Endothelial cell (in vitro differentiated cells): ENCODE measurements around the gene SETD2. TPM values are rescaled to one million over a fixed set of nuclear protein-coding genes. Genes with fewer than 3 reads are reported as not detected.

Source experiments
- DNase-seq: peaks from one replicate; pipeline ENCODE4 v3.0.0; 2021; ENCODE audit warnings: low spot score
- H3K27ac Mint-ChIP-seq: one replicate; pipeline ENCODE4 v1.8.0; 2021; ENCODE audit warnings: mixed read lengths, inconsistent platforms; ENCODE audit not compliant: unreplicated experiment
- H3K27me3 Mint-ChIP-seq: one replicate; pipeline ENCODE4 v1.8.0; 2021; ENCODE audit warnings: mild to moderate bottlenecking, moderate library complexity, mixed read lengths, inconsistent platforms; ENCODE audit not compliant: unreplicated experiment
- H3K36me3 Mint-ChIP-seq: one replicate; pipeline ENCODE4 v1.8.0; 2021; ENCODE audit warnings: mild to moderate bottlenecking, low read depth, mixed read lengths, inconsistent platforms; ENCODE audit not compliant: unreplicated experiment
- H3K4me1 Mint-ChIP-seq: one replicate; pipeline ENCODE4 v1.8.0; 2021; ENCODE audit warnings: mild to moderate bottlenecking, mixed read lengths, inconsistent platforms; ENCODE audit not compliant: unreplicated experiment
- H3K4me3 Mint-ChIP-seq: one replicate; pipeline ENCODE4 v1.8.0; 2021; ENCODE audit warnings: mild to moderate bottlenecking, mixed read lengths, inconsistent platforms; ENCODE audit not compliant: unreplicated experiment
- H3K9me3 Mint-ChIP-seq: one replicate; pipeline ENCODE4 v1.8.0; 2021; ENCODE audit warnings: mixed read lengths, inconsistent platforms; ENCODE audit not compliant: unreplicated experiment
- total RNA-seq: library from RNA; stranded (reverse); fragmentation: NEBNext Ultra II Directional; extraction: Animal tissue kit (Norgen Biotek cat#: 25700); gene quantifications from one replicate; pipeline ENCODE4 v1.2.1, GENCODE V29; 2021; ENCODE audit not compliant: unreplicated experiment
- TF ChIP-seq, protein P1 (sequence below): fragments of 200-600 bp; sonication (generic); IDR thresholded peaks from one replicate; pipeline ENCODE4 v1.5.0; 2021; ENCODE audit warnings: antibody characterized with exemption; ENCODE audit not compliant: unreplicated experiment

Gene SETD2
- total RNA-seq, 1 donor from 2014 or later: 51.4 TPM

DNA sequence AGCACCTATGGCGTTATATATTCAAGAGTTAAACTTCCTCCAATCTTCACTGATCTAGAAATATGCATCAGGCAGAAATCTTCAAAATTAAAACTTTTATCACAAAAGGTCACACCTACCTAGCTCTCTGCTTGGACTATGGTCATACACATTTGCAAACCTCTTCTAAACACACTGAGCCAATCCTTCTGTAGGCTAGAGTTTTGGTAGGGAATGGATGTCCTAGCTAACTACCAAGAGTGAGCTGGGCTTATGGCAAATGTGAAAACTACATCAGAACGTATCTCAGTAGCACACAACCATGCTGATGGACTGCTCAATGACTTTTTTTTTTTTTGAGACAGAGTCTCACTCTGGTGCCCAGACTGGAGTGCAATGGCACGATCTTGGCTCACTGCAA, 29.6 kb downstream of the SETD2 start:
- TF ChIP-seq, protein P1, sequence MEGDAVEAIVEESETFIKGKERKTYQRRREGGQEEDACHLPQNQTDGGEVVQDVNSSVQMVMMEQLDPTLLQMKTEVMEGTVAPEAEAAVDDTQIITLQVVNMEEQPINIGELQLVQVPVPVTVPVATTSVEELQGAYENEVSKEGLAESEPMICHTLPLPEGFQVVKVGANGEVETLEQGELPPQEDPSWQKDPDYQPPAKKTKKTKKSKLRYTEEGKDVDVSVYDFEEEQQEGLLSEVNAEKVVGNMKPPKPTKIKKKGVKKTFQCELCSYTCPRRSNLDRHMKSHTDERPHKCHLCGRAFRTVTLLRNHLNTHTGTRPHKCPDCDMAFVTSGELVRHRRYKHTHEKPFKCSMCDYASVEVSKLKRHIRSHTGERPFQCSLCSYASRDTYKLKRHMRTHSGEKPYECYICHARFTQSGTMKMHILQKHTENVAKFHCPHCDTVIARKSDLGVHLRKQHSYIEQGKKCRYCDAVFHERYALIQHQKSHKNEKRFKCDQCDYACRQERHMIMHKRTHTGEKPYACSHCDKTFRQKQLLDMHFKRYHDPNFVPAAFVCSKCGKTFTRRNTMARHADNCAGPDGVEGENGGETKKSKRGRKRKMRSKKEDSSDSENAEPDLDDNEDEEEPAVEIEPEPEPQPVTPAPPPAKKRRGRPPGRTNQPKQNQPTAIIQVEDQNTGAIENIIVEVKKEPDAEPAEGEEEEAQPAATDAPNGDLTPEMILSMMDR: no peak
- Mint-ChIP-seq H3K27me3 (peaks cover 3% of the 10 kb centered on the region), H3K4me3 (no peak overlapping the region), H3K27ac (no peak overlapping the region), H3K4me1 (peaks cover 32% of the 10 kb centered on the region), H3K9me3 (no peaks in the 10 kb centered on the region), H3K36me3 (peaks cover 4% of the 10 kb centered on the region)
- DNase-seq: no peak

DNA sequence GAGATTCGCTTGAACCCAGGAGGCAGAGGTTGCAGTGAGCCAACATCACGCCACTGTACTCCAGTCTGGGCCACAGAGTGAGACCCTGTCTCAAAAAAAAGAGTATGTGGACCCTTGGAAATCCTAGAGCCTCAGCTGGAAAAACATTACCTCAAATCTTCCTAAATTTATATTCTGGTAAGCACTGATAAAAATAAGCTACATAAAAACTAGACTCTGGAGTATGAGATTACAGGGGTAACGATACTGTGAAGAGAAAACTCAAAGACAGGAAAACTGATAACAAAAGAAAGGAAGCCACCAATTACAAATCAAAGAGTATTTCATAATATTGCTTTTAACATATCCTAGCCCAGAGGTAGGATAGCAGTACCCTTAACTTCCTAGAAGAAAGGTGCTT, 30.3 kb downstream of the SETD2 start:
- Mint-ChIP-seq H3K27ac (peak overlapping the region; percentile 19), H3K4me3 (no peak overlapping the region), H3K9me3 (no peaks in the 10 kb centered on the region), H3K4me1 (peaks cover 32% of the 10 kb centered on the region), H3K27me3 (peaks cover 3% of the 10 kb centered on the region), H3K36me3 (peaks cover 4% of the 10 kb centered on the region)
- no peak for DNase-seq
- TF ChIP-seq, protein P1: no peak

DNA sequence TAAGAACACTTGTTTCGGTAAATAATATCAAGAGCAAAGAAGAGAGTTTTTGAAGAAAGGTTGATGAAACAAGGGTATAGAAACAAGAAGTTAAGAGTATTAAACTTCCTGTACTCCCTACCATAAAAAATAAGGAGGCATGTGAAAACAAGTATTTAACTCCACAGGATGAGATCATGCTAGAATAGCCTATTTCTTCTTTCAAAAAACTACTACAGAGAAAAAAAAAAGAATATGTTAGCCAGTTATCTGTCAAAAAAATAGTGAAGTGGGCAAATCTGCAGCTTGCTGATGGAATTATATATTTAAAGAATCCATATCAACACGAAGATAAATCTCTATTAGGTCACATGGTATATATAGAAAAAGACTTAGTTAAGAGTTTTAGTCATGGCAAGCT, 33.4 kb downstream of the SETD2 start:
- H3K36me3 Mint-ChIP-seq: no peaks in the 10 kb centered on the region
- H3K27me3 Mint-ChIP-seq: peaks cover 3% of the 10 kb centered on the region
- no peak overlapping the region for H3K27ac Mint-ChIP-seq
- TF ChIP-seq, protein P1: no peak
- peaks cover 20% of the 10 kb centered on the region for H3K4me1 Mint-ChIP-seq
- H3K4me3 Mint-ChIP-seq: no peak overlapping the region
- H3K9me3 Mint-ChIP-seq: no peaks in the 10 kb centered on the region
- DNase-seq: no peak

DNA sequence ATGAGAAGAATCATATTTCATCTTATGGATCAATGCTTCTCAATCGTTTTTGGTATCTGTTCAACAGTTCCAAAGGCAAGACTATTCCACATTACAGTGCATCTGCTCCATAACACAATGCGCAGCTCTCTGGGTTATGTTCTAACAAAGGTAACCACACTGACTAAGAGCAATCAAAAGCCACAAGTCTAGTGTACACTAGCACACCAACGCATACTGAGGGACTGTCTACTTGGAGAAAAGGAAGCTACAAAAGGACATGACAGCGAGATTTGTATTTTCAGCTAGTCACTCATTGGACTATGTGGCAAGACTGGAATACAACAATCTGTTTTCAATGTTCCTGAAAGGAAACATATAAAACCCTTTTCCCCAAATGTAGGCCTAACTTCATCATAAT, 35.8 kb downstream of the SETD2 start:
- Mint-ChIP-seq H3K27me3 (no peaks in the 10 kb centered on the region), H3K27ac (no peak overlapping the region), H3K4me1 (peaks cover 2% of the 10 kb centered on the region), H3K4me3 (no peak overlapping the region), H3K36me3 (peaks cover 9% of the 10 kb centered on the region), H3K9me3 (no peaks in the 10 kb centered on the region)
- DNase-seq: no peak
- TF ChIP-seq, protein P1: no peak

DNA sequence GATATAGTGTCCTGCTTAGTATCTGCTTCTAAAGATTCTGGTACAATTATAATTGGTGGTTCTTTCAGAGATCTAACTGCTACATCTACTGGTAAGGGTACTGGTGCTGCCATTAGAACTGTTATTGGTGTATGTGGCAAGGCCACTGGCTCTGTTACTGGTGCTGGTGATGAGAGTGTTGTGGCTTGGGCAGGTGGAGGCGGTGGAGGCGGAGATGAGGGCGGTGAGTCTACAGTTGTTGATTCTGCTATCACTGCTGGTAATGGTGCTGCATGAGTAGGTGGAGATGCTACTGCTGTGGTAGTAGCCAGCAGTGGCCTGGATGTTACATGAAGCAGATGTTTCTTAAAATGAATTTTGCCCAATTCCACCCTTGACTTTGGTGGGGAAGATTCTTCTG, 40.1 kb downstream of the SETD2 start:
- Mint-ChIP-seq H3K4me1 (no peaks in the 10 kb centered on the region), H3K27me3 (no peaks in the 10 kb centered on the region), H3K27ac (no peak overlapping the region), H3K4me3 (peak overlapping the region; percentile 70), H3K36me3 (peaks cover 42% of the 10 kb centered on the region), H3K9me3 (no peaks in the 10 kb centered on the region)
- TF ChIP-seq, protein P1: no peak
- DNase-seq: no peak
